Choroid plexus epithelial cell (primary cell): ENCODE measurements around the gene WDR54.

Experiments used
- DNase-seq: peaks from one replicate; pipeline ENCODE4 v3.0.0-alpha.2; 2010; ENCODE audit warnings: low read depth
- H3K4me3 ChIP-seq: 2 replicates; pipeline ENCODE4 v1.5.1; 2011; ENCODE audit warnings: low read depth, mild to moderate bottlenecking, control low read depth, low read length, moderate library complexity
- TF ChIP-seq, protein P1 (sequence below): conservative IDR thresholded peaks from 2 replicates; pipeline ENCODE4 v1.5.1; 2011; ENCODE audit warnings: low read depth, mild to moderate bottlenecking, control low read depth, inconsistent platforms, low read length, moderate library complexity

The WDR54 gene

DNA sequence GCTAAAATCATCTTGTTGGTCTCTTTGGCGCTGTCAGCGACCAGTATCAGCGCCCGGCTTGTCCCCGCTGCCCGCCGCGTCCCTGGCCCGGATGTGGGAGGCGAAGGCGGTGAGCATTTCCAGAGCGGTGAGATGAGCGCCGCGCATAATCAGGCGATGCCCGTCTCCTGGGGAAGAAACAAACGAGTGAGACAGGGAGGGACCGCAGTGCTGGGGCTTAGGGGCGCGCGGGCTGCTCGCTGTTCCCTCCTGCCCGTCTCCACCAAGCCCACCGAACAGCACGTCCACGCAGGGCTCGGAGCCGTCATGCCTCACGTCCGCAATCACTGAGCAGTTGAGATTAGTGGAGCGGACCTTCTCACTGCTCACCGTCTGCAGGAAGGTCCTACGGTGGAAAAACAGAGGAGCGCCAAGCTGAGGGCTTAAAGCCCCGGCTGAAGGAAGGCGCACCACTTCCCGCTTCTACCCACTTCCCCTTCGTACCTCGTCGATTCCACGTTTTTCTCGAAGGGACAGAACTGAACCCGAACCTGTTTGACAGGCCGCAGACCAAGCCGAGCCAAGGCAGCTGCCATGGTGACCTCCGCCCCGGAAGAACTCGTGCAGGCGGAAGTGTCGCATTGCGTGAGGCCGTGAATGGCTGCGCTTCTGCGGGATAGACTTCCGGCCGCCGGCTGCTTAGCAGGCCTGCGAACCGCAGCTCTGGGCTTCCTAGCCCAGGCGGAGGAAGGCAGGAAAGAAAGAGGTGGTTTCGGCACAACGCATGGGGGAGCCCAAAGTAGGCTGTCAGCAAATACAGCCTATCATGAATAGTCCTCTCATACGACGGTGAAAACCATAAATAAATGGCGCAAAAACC is 50.8 kb downstream of the WDR54 start, which contains the start of gene MRPL53:
Gene MRPL53 (minus strand): TSS at position 595 of the 859 bp plus-strand sequence. CDS start 20 bp downstream, at position 575.
- H3K4me3 ChIP-seq, result peak within 1 kb of the TSS; percentile 89
- TF ChIP-seq, protein P1, sequence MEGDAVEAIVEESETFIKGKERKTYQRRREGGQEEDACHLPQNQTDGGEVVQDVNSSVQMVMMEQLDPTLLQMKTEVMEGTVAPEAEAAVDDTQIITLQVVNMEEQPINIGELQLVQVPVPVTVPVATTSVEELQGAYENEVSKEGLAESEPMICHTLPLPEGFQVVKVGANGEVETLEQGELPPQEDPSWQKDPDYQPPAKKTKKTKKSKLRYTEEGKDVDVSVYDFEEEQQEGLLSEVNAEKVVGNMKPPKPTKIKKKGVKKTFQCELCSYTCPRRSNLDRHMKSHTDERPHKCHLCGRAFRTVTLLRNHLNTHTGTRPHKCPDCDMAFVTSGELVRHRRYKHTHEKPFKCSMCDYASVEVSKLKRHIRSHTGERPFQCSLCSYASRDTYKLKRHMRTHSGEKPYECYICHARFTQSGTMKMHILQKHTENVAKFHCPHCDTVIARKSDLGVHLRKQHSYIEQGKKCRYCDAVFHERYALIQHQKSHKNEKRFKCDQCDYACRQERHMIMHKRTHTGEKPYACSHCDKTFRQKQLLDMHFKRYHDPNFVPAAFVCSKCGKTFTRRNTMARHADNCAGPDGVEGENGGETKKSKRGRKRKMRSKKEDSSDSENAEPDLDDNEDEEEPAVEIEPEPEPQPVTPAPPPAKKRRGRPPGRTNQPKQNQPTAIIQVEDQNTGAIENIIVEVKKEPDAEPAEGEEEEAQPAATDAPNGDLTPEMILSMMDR, result no peak
- peak; percentile 97 for DNase-seq

DNA sequence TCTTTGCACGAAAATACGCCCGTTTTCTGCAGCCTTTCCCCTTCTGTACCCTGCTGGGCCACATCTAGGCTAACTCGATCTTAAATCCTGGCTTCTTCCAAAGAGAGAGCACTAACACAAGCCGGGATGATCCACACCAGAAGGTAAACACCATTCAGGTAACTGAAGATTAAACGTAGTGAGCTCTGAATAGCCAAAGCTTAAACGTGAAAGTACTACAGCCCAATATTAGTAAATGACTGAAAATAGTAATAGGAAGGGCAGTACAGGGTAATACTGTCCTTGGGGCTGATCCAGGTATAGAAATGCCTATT is 51.4 kb downstream of the WDR54 start:
- TF ChIP-seq, protein P1, result no peak
- H3K4me3 ChIP-seq, result peak overlapping the region; percentile 89
- no peak for DNase-seq

DNA sequence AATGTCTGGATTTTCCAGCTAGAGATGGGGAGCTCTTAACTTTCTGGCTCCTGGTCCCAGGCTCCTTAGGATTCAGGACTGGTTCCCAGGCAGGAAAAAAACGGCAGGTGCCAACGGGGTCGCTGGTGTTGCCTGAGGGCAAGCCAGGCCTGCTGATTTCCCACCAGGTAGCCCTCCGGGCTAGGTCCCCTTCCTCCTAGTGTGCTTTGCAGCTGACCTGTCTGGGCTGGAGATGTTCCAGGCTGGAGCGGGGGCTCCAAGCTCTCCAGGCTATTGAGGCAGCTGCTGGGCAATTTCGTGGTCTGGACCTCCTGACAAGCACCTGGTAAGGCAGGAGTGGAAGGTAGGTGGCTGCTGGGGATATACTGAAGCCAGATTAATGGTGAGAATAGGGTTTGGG is 53.0 kb downstream of the WDR54 start:
- TF ChIP-seq, protein P1, result no peak
- no peak for DNase-seq
- H3K4me3 ChIP-seq, result no peak overlapping the region

DNA sequence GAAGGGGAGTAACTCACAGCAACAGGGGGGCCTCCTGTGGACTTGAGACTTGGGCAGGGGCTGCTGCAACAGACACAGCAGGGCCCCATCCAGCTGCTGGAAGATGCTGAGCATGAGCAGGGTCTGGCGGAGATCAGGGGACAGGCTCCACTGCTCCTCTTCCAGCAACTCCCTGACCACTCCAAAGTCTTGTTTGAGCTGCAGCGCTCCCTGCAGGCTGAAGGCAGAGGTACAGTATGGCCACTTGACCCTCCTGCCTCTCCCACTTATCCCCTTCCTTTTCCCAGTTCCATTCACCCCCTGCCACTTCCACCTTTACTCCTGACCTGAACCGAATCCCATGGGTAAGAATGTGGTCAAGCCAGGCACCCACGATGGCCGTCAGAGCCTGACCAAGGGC is 53.4 kb downstream of the WDR54 start:
- DNase-seq, result no peak
- TF ChIP-seq, protein P1, result peak; percentile 56
- H3K4me3 ChIP-seq, result no peak overlapping the region
